T-helper 2 cell treated with Interferon-gamma antibody and Interleukin-4, amounts not matched to agents 100 ng/mL and 5 ng/mL, for 36 hours (primary cell): Measurements from ENCODE around the gene GPN2. TPM values are rescaled to one million over a fixed set of nuclear protein-coding genes. Genes with fewer than 3 reads are reported as not detected.

ENCODE experiments used
- intact Hi-C: fragments of 100-400 bp; cut with micrococcal nuclease; formaldehyde crosslinking; loops from one replicate; pipeline ENCODE4 v1.15.1; 2023
- total RNA-seq: library from RNA; stranded (reverse); gene quantifications from 2 replicates; pipeline ENCODE4 v1.2.3, GENCODE V29; 2022

GPN2 gene
- 33.1 and 36.4 TPM in 2 replicates for total RNA-seq

DNA sequence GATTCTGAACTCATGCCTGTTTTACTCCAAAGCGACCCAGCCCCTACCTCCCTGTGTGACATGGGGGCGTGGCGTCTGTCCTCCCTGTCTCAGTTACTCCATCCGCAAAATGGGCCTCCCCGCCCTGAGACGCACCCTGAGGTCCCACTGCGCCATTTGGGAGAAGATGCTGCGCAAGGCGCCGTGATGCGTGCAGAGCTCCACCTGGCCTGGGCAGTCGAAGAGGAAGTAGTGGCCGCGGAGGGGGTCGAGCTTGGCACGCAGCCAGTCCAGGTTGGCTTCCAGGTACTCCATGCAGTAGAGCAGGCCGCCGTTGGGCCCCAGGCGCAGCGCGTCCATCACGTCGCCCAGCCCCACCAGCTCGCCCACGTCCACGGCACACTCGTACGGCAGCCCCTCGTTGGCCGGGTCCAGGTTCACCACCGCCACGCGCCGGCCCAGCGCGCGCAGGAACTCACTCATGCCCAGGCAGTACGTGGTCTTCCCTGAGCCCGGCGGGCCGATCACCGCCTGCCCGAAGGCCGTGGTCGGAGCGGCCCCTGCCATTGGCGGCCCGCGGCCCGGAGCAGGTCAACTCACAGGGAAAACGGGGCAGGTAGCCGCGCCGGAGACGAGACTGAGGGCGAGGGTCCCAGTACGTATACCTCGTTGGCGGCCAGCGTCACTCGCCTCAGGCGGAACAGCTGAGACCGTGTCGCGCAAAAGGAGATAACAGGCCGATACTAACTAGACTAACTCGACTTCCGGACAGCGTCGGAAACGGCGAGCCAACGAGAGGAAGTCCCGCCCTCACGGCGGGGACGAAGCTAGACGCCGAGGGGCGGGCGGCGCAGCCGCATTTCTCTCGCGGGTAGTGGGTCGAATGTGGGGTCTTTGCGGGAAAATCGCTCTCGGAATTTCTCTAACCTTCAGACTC is at the start of gene GPN2:
Gene GPN2, minus strand, starts transcription at position 733 of the 916 bp plus-strand sequence. Its CDS starts 187 bp downstream, at position 546.
- intact Hi-C loops, result no loop called here

- intact Hi-C loops, result no loop called here
Measured at GRCh38 chr1:26938659-26939025, 48.6 kb upstream of the GPN2 start.

DNA sequence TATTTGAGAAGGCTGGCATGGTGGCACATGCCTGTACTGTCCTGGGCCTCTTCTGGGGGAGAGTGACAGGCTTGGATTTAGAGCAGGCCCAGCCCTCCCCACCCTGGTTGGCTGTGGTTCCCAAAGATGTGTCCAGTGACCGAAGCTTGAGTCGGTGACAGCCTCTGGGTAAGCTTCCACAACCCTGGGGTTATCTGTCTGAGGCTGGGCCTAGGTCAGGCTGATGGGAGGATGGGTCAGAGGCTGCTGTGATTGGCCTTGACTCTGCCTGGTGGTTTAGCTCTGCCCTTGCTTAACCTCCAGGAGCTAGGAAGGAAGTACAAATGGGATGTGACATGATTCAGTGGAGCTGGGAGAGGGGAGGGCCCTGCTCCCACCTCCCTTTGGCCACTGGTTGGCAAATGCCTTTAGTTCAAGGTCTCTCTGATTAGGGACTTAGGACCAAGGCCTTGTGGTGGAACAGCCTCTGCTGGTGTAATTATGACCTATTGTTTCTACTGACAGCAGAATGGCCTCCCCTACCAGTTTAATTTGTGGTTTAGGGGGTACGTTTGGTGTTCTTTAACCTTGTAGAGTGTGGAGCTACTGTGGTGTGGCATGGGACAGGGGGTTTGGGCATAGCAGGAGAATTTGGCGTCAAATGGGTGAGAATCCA is 48.0 kb upstream of the GPN2 start:
- intact Hi-C loops, result no loop called here

DNA sequence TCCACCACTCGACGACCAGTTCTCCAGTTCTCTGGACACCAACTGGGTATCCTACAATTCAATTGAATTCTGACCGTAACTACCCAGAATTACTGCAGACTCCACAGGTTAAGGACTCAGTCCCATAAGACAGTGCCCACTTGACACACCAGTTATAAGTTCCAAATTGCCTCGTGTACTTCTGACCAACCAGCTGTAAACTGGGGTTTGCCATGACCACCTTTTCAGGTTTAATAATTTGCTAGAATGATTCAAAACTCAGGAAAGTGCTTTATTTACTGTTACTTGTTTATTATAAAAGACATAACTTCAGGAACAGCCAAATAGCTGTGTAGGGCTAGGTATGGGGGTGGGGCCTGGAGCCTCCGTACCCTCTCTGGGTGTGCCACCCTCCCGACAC is 46.7 kb upstream of the GPN2 start:
- intact Hi-C loops, result no loop called here

- intact Hi-C loops, result no loop called here
Measured at GRCh38 chr1:26932531-26932930, 42.4 kb upstream of the GPN2 start.

- intact Hi-C loops, result no loop called here
Measured at GRCh38 chr1:26923711-26924110, 33.6 kb upstream of the GPN2 start.

DNA sequence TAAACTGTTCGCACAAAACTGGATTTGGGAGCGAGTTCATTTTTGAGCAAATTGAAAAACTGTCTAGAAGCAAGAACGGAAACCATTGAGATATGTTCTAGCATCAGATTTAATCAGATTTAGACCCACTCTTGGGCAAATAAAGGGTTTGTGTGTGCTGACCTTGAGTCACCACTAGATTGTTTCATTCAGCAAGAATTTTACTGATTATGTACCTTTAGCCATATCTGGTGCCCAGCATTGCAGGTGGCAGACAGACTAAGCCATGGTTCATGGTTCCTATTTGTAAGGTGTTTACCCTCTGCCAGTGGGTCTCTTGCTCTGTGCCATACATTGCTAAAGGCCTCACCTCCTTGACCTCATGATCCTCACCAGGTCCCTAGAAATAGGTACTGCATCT is 32.8 kb upstream of the GPN2 start:
- intact Hi-C loops, result no loop called here

DNA sequence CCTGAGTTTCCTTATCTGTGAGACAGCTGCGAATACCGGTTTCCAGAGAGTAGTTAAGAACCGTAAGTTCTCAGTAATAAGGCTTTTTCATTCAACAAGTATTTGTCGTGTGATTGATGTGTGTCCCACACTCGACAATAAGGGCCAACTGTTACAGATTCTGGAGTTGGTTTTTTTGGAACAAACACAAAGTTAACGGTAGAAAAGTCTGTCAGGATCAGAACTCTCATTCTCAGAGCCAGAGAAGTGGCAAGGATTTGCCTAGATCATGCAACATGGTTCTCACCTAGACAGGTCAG is 32.3 kb upstream of the GPN2 start:
- intact Hi-C loops, result no loop called here

DNA sequence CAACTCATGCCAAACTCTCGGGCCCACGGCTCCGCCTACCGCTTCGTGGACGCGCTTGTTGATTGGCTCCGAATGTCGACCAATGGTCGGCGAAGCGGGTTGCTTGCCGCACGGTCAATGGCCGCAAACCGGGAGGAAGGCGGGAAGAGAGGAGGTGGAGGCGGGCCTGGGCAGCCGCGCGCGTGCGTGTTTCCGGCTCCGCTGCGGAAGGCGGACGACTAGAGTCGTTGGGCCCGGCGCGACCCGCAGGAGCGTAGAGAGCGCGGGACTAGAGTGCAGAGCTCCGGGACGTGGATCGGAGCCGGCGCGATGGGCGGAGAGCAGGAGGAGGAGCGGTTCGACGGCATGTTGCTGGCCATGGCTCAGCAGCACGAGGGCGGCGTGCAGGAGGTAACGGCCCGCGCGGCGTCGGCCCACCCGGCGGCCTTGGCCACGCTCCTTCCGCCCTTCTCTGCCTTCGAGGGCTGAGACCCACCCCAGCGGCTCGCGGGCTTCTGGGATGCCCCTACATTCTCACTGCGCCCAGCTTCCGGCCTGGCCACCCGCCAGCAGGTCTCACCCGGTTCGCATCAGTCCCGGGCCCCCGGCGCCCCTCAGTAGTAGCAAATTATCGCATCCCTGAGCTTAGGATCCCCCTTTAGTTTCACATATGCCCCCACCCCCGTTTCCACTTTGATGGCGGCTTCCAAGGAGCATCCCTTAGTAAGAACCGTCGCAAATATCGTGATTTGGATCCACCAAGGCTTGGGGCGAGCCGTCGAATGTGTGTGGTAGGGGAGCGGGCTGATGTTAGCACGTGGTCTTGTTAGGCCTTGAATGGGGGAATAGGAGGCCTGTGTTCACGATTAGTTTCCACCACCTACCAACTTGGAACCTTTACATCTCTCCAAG is 31.7 kb upstream of the GPN2 start, which contains the start of gene NUDC:
Gene NUDC, plus strand, starts transcription at position 204 of the 891 bp plus-strand sequence. Its CDS starts 106 bp downstream, at position 310.
- intact Hi-C loops, result loop anchor here (1.0 kb wide), 2 partner anchors 21 to 56 kb away; partner anchors contain the start of gene GPATCH3

DNA sequence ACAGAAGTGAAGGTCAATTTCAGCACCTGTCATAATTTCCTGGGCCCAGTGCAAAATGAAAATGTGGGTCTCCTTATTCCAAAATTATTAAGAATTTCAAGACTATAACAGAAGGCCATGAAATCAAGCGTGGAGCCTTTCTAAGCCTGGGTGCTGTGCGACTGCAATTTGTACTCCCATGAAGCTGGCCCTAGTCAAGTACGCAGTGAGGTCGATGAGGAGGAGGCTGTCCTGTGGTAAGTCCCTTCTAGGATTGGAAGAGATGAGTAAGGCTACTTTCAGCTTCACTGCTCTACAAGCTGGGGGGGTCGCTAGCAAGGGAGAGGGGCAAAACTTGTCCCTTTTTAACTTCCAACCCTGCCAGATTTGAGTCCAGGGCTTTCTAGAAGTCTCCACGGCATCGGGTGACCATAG is 31.1 kb upstream of the GPN2 start:
- intact Hi-C loops, result loop anchor here (1.0 kb wide), 2 partner anchors 21 to 56 kb away; partner anchors contain the start of gene GPATCH3

DNA sequence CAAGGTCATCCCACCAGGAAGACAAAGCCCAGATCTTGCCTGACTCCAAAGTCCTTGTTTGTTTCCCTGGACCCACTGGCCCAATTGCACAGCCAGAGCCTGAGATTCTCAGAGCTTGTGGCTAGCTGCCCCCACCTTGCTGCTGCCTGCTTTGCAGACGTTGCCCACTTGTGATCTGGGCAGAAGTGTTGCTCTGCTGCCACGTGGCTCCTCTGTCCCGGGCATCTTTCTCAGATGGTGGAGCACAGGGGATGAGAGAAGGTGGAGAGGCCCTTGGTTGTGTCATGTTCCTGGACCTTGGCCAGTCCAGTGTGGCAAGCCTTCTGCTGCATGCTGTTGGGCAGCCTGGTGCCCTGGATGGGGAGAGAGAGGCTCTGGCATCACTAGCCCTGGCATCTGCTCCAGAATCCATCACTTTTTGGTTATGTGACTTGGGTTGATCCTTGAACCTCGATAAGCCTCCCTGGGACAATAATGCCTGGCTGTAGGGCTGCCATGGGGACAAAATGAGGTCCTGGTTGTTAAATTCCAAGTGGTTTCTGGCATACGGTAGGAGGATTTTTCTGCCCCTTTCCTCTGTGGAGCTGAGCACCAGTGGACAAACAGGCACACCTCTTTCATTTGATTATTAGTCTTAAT is 25.2 kb upstream of the GPN2 start:
- intact Hi-C loops, result no loop called here

DNA sequence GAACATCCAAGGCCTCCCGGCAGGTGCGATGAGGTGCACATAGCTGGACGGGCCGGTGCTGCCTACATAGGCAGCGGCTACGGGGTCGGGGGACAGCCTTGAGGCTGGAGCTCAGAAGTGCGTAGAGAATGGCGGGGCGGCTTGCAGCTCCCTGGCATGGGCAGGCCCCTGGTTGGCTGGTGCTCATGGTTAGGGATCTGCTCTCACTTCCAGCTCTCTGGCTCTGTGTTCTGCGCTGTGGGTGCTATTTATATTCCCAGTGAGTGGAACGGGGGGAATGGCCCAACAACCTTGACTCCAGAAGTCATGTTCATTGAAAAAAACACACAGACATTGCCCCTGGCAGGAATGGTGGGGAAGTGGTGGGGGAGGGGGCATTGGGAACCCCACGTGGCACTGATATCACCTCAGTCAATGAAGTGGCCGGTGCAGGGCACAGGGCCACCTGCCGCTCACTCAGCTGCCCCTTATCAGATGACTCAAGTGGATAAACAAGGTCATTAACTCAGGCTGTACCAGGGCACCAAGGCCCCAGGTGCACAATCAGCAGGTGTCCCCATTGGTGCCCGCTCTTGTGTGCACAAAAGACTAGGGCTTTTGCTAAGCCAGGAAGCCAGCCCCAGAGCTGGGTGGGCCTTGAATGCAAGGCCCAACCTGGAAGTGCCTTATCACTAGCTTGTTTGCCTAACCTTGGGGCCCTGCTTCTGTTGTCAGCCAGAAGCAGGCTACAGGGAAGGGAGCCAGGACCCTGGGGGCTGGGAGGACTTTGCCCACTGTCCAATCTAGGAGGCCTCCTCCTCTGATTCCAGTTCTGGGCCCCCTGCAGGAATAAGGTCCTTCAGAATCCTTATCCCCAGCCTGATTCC is 23.9 kb upstream of the GPN2 start, which contains the start of gene NR0B2:
Gene NR0B2, minus strand, starts transcription at position 222 of the 866 bp plus-strand sequence. Its CDS starts 35 bp downstream, at position 187.
- intact Hi-C loops, result no loop called here

GRCh38 chr1:26913389-26913753 is 23.3 kb upstream of the GPN2 start:
- intact Hi-C loops, result no loop called here

- intact Hi-C loops, result no loop called here
Measured at GRCh38 chr1:26912147-26912490, 22.0 kb upstream of the GPN2 start.

- intact Hi-C loops, result no loop called here
Measured at GRCh38 chr1:26911399-26912146, 21.5 kb upstream of the GPN2 start.

DNA sequence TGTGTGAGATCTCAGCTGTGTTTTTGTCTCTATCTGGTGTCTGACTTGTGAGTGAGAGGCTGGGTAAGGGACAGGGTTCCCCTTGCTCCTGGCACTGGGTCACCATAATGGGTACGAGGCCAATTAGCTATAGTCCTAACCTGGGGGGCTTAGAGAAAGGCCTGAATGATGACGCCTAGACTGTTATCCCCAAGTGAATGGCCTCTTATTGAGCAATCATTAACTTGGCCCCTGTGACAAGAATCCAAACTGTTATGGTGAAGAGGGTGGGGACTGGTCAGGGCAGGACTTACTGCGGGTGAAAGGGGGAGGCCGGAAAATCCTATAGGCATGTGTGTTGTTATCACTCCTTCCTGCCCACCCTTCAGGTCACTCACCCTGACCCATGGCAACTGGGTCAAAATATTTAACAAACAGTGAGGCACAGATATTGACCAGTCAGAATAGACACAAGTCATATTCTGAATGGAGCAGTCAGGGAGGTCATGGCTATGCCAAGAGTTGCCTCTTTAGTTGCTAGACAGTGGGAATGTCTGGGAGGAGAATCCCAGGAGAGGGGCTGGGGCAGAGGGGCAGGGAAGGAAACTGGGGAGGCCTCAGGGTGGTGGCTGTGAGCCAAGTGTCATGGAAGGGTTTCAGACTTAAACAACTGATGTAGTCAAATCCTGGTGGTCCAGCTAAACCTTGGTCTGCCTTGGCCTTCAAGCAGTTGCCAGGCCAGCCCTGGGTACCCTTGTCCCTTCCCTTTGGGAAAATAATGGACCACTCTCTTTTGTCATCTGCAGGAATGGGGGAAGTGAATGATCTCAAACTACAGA is 20.5 kb upstream of the GPN2 start:
- intact Hi-C loops, result no loop called here

DNA sequence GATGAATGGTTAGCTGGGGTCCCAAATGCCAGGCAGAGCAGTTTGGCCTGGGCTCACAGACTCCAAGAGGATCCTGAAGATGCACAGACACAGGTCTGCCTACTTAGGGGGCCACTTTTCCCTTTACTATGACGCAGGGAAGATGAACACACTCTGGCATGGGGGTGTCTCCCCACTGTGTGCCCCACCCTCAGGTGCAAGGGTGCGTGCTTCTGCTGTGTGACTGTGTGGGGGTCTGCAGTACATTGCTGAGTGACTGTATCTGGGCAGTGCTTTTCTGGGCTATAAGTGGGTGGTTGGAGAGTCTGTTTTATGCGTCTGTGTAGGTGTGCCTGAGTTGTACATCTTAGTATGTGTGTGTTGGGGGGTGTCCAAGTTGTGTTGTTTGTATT is 19.9 kb upstream of the GPN2 start:
- intact Hi-C loops, result no loop called here

- intact Hi-C loops, result no loop called here
Measured at GRCh38 chr1:26907071-26907917, 17.2 kb upstream of the GPN2 start.
